Stimulated activated CD8-positive, alpha-beta memory T cell treated with anti-CD3 and anti-CD28 coated beads, Interleukin-7, amount 100 ng/mL, for 1 hour (primary cell): ENCODE results near the gene LGR5.

Experiments used
- DNase-seq, 2 donors: peaks; one replicate each; pipeline ENCODE4 v3.0.0-alpha.2; 2020; ENCODE audit warnings: low read depth in 2 of 2

Gene LGR5

GRCh38 chr12:71439362-71439612 is 311 bp upstream of the LGR5 start:
- no peak for DNase-seq

DNA sequence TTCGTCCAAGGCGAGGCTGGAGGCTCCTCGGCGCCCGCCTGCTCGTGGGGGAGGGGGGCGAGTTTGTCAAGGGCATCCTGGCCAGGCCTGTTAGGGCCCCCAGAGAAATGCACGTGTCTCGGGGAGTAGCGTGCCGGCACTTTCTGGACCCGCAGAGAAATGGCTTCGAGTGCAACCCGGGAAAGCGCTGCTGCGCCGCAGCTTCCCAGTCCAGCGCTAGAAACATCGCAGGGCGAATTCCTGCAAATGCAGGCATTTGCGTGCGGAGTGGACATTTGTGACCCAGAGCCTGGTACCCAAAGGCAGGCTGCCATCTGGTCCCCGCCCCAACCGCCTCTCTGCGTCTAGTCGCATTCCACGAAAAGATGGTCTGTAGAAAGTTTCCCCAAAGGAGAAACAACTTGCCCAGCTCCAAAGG is 756 bp downstream of the LGR5 start:
- DNase-seq, result no peak

DNA sequence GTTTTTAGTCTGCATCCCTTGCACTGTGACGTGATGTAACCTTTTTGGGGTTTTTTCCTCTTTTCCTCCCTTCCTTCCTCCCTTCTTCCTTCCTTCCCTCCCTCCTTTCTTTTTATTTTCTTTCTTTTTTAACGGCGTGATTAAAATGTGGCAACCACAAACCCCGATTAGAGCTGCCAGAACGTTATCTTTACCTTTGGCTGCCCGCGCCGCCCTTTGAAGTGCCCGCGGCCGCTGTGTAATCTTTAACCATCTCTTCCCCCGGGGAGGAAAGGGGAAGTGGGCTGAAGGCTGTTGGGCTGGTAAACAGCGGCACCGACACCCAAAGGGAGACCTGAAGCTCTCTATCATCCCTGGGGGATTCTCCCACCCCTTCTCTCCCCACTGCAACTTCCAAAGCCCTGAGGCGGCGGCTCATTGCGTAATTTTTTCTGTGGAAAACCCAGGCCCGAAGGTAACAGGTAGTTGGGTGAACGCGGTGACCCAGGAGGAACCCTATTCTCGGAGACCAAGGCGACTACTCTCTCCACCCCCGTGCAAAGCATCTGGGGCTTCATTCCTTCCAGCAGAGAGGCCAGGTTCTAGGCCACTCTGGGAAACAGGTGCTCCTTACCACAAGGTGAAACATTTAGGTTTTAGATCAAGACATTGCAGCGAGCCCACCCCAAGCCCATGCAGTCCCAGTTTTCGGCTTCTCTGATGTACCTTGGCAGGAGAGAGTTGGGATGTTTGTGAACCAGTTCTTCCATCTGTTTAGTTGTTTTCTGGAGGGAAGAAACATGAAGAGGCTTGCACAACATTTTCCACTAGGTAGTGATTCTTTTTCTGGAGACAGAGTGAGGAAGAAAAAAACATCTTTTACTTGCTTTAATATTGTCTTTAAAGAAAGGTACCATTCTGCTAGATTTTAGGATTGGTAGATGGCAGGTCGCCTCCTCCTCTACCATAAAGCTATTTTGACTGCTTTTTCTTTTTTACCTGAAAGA is 1.5 kb downstream of the LGR5 start:
- no peak for DNase-seq

DNA sequence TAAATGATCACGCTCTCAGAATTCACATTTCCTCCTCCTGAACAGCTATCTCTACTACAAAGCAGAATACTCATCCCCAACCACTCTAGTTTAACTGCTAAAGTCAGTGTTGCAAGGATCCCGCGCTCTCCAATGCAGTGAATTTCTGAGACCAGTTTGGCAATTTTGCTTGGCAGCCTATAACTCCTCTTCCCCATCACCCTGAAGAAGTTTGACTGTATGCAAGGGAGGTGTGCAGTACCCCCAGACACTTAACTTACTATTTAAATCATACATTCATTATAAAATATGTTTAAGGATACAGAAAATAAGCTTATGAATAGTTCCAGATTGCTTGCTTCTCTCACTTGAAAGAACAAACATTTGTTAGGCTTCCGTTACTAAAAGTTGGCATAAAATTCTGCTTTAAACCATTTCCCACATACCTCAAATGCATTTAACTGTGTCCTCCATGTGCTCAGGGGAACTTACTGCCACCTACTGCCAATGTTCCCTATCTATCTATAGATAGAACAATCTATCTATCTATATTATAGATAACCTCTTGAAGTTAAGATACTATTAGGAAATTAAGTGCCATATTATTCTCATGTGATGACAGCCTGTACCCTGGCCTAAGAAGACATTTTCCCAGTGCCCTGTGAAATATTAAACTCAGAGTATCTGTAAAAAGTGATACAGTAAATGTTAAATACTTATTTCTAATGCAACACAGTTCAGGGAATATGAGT is 2.4 kb downstream of the LGR5 start:
- no peak for DNase-seq

DNA sequence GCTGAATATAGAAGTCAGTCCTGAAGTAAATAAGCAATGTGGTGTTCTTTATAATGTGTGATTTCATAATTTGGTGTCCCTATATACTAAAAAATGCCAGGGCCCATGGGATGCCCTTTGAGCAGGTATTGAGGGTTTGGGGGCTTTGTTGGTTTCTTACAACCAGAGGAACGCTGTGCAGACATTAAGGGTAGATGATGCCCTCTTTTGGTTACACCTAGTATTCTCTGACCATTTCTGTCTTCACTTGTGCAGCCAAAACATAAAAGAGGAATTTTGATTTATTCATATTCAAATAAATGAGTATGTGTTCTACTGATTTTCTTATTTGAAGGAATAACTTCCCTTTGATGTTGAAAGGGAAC is 3.0 kb downstream of the LGR5 start:
- DNase-seq, result no peak

DNA sequence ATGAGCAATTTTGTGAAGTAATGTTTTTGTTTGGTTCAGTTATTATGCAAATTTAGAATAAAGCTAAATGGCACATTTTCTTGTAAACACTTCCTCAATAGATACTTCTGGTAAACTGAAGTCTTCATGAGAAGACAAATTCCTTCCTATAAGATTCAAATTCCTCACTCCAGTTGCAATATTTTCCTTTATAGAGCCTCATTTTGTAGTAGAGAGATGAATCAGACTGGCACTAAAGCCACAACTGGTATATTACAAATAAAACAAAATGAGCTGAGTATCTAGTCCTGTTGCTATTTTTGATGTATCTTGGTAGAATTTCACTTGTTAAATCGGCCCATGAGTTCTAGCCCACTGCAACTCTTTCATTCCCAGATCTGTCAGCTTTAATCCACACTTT is 5.5 kb downstream of the LGR5 start:
- no peak for DNase-seq

DNA sequence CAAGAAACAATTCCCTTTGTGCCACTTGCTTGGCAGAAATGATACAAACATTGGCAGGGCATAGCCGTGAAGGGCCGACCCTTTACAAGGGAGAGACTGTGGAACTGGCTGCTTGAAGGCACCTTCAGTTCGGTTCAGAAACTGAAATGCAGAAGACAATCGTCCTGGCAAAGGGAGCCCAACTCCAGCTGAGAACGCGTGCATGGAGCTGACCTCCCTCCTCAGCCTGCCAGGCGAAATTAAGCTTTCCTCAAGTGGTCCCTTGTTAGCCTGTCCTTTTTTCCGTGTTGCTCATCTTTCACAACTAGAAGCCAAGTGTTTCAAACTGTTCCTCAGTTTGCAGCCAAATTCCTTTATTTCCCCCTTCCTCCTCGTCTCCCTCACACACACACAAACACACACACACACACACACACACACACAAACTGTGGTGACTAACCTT is 8.1 kb downstream of the LGR5 start:
- DNase-seq, result no peak

GRCh38 chr12:71448150-71448581 is 8.6 kb downstream of the LGR5 start:
- no peak for DNase-seq

- DNase-seq, result no peak
Observed at GRCh38 chr12:71449373-71450070, 9.9 kb downstream of the LGR5 start.

GRCh38 chr12:71452006-71452405 is 12.4 kb downstream of the LGR5 start:
- no peak for DNase-seq

GRCh38 chr12:71455028-71455737 is 15.6 kb downstream of the LGR5 start:
- no peak for DNase-seq

DNA sequence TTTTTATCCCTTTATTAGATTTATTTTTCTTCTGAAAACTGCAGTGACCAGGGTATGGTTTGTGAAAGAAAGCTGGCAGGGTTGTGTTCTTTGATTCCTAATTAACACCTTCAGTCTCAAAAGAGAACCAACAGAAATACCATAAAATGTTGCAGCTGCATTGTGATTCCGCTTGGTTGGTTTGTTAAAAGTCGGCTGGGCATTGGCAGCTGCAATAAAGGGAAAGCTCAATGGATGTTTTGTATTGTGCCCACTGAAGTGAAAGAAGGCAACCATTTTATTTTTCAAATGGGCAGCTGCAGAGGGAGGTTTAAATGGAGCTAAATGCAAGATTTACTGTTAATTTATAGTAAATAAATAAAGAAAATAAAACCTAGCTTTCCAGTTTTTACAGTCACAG is 16.7 kb downstream of the LGR5 start:
- DNase-seq, result no peak

- no peak for DNase-seq
Observed at GRCh38 chr12:71456990-71457389, 17.4 kb downstream of the LGR5 start.

- DNase-seq, result no peak
Observed at GRCh38 chr12:71460318-71460717, 20.7 kb downstream of the LGR5 start.

DNA sequence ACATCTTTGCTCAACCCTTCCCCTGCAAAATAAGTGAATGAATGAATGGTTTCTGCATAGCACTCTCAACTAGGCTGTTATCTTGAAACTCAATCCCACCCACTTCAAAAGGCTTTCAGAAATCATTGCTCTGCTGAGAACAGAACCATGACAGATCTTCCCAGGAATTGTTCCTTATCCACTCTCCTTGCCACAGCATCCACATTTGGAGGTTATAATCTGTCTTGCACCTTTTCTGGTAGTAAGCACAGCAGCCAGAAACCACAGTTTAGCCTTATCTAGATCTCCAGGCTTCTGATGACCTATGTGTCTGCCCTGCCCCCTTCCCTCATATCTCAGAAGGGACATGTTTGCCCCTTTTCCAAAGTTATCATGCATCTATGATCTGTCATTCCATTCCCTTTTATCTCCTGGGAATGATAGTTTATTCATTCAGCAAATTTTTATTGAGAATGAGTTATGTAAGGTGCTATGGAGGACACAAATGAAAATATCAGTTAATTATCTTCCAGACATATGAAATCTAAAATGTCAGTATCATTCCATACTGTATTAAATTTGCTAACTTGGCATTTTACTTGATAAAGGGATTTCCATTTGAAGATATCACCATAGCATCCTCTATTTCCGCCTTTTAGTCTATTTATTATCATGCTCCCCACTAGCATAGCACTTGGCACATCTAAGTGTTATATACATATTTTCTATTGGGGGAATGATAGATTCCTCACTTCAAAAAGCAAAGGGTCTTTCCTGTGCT is 21.4 kb downstream of the LGR5 start:
- no peak for DNase-seq

DNA sequence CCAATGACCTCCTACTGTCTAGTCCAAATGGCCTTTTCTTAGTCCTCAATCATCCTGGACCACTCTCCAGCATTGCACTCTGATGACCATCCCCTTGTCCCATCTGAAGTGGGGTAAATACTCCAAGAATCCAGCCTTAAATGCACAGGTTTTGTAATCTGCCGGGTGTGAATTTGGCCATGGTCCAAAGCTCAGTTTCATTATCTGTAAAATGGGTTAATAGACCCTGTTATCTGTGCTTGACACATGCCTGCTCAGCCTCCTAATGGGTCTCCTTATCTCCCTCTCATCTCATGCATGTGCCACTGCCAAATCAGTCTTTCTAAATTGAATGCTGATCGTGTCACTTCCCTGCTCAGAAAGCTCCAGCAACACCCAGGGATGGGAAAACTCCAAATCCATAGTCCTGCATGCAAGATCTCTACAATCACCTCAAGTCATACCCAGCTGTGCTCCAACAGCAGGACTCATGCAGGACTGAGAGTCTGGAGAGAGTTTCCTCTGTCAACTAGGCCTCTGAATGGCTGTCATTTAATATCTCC is 22.3 kb downstream of the LGR5 start:
- no peak for DNase-seq

DNA sequence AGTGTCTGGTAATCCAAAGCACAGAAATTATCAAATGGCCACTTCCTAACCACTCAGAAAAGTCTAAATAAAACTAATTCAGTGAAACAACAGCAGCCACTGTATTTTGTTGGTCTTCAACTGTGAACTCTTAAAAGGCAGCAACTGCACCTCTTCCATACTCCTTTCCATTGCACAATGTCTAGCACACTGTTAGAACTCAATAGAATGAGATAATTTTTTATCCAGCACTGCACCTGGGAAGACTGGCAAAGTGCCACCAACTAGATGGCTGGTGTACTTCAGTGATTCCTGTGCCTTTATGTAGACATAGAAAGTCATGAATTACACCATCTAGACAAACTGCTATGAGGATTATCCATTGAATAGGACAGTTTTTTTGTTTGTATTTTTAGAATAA is 26.2 kb downstream of the LGR5 start:
- no peak for DNase-seq

DNA sequence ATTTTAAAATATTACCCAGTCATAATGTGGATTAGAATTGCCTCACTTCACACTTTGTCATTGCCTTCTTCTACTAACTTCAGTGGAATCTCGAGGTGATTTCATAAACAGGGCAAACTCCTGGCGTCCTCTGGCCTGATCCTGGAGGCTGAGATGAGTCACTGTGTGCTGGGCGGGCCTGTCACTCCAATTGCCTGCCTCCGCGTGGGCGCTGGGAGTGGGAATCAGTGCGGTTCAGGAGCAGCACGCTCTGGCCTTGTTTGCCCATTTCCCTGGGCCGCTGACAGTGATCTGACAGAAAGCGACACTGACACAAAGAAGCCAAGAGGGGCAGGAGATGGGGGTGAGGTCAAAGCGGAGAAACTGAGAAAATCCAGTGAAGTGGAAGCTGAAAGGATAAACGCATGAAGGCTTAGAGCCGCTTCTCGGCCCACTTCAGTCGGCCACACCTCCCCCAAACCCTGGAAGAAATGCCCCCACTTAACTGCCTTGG is 29.7 kb downstream of the LGR5 start:
- no peak for DNase-seq

- DNase-seq, result no peak
Observed at GRCh38 chr12:71472441-71472911, 32.9 kb downstream of the LGR5 start.

- no peak for DNase-seq
Observed at GRCh38 chr12:71474791-71475190, 35.2 kb downstream of the LGR5 start.

DNA sequence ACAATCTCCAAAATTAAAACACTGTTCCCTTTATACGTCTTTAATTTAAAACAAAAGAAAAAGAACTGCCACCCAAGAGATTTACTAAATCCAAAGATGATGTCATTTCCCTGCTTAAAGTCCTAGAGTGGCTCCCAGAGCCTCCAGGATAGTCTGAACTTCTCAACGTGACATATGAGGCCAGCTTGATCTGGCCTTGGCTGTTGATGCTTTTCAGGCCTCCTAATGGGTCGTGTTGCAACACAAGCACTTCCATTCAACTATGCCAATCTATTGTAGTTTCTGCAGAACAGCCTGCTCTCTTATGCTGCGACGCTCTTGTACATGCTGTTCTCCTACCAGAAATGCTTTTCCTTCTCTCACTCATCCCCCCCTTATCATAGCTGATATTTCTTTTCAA is 35.7 kb downstream of the LGR5 start:
- no peak for DNase-seq
